Right atrium auricular region (tissue), 2 donors: ENCODE measurements around the gene IZUMO1. TPM values are rescaled to one million over a fixed set of nuclear protein-coding genes. Genes with fewer than 3 reads are reported as not detected.
"Not testable (repeated sequence)": the region's sequence is repeated elsewhere in the genome, so short reads cannot be mapped to it uniquely, and the experiment has no call there.

Experiments used
- DNase-seq: peaks from one replicate; pipeline ENCODE4 v3.0.0-alpha.2; 2019; ENCODE audit warnings: low spot score
- H3K27ac ChIP-seq, 2 donors: fragments of 200-600 bp; sonication (generic); 1 replicate in 1 of 2; 2 replicates in 1 of 2; pipeline ENCODE4 v1.5.1; 2016 to 2019
- H3K27me3 ChIP-seq, 2 donors: fragments of 200-600 bp; sonication (generic); one replicate each; pipeline versions ENCODE4 v1.5.1 to v1.6.0; 2017 to 2019
- H3K36me3 ChIP-seq: fragments of 200-600 bp; sonication (generic); one replicate; pipeline ENCODE4 v1.5.1; 2016
- H3K4me1 ChIP-seq, 2 donors: fragments of 200-600 bp; sonication (generic); one replicate each; pipeline versions ENCODE4 v1.5.1 to v1.6.0; 2017 to 2019
- H3K4me3 ChIP-seq, 2 donors: fragments of 200-600 bp; sonication (generic); 1 replicate in 1 of 2; 2 replicates in 1 of 2; pipeline ENCODE4 v1.5.1; 2017 to 2019; ENCODE audit warnings: mild to moderate bottlenecking in 1 of 2, moderate library complexity in 1 of 2
- H3K9me3 ChIP-seq, 2 donors: fragments of 200-600 bp; sonication (generic); one replicate each; pipeline ENCODE4 v1.5.1; 2019
- CTCF ChIP-seq, 2 donors: fragments of 200-600 bp; sonication (generic); IDR thresholded peaks; one replicate each; pipeline ENCODE4 v1.5.1; 2019; ENCODE audit warnings: antibody characterized with exemption in 2 of 2
- total RNA-seq, 2 donors: library from RNA; depleted of rRNA; stranded (reverse); fragments of >200 nt; gene quantifications; one replicate each; pipeline ENCODE4 v1.1.0, GENCODE V29; 2016

IZUMO1 gene
- total RNA-seq, result not detected

- H3K4me3 ChIP-seq, result peak within 1 kb of the TSS; percentile 30 to 45
These were observed at the start of gene IZUMO1 for GRCh38 chr19:48746738-48747575. Gene IZUMO1 (minus strand): TSS chr19:48746909. CDS start chr19:48745859, 1,050 bp downstream.

GRCh38 chr19:48795685-48796070 is 49.0 kb upstream of the IZUMO1 start:
- Histone ChIP-seq H3K27me3 (no peaks in the 10 kb centered on the region), H3K27ac (peak overlapping the region; percentile 88 to 91), H3K4me3 (no peak overlapping the region), H3K36me3 (no peaks in the 10 kb centered on the region), H3K4me1 (peaks cover 0 to 16% of the 10 kb centered on the region in 2 donors), H3K9me3 (no peaks in the 10 kb centered on the region)
- peak; percentile 67 for DNase-seq
- no peak for TF ChIP-seq CTCF (IDR thresholded peaks at IDR 0.05)

More at GRCh38 chr19:48746738-48747575, at the start of gene IZUMO1:
- no peaks in the 10 kb centered on the region for H3K9me3 ChIP-seq
- no peaks in the 10 kb centered on the region for H3K27me3 ChIP-seq
- peak within 1 kb of the TSS; percentile 80 to 84 for H3K27ac ChIP-seq
- TF ChIP-seq CTCF (IDR thresholded peaks at IDR 0.05), result no peak
- H3K36me3 ChIP-seq, result no peaks in the 10 kb centered on the region
- DNase-seq, result peak; percentile 87
- peaks cover 0 to 19% of the 10 kb centered on the region in 2 donors for H3K4me1 ChIP-seq

GRCh38 chr19:48795055-48795684 is 48.5 kb upstream of the IZUMO1 start:
- H3K36me3 ChIP-seq, result no peaks in the 10 kb centered on the region
- H3K4me3 ChIP-seq, result peak overlapping the region; percentile 27 to 56
- H3K4me1 ChIP-seq, result peaks cover 0 to 16% of the 10 kb centered on the region in 2 donors
- no peaks in the 10 kb centered on the region for H3K9me3 ChIP-seq
- peak overlapping the region; percentile 88 to 91 for H3K27ac ChIP-seq
- no peaks in the 10 kb centered on the region for H3K27me3 ChIP-seq
- peak; percentile 97 to 98 for TF ChIP-seq CTCF (IDR thresholded peaks at IDR 0.05)
- DNase-seq, result peak; percentile 94

- Histone ChIP-seq H3K9me3 (no peaks in the 10 kb centered on the region), H3K4me3 (no peak overlapping the region), H3K4me1 (peaks cover 0 to 16% of the 10 kb centered on the region in 2 donors), H3K36me3 (no peaks in the 10 kb centered on the region), H3K27me3 (no peaks in the 10 kb centered on the region), H3K27ac (no peak overlapping the region)
- no peak for DNase-seq
- TF ChIP-seq CTCF (IDR thresholded peaks at IDR 0.05), result no peak
These were observed 47.6 kb upstream of the IZUMO1 start for GRCh38 chr19:48794291-48794690.

GRCh38 chr19:48793271-48793670 is 46.6 kb upstream of the IZUMO1 start:
- H3K4me1 ChIP-seq, result peaks cover 0 to 16% of the 10 kb centered on the region in 2 donors
- DNase-seq, result no peak
- H3K27ac ChIP-seq, result no peak overlapping the region
- TF ChIP-seq CTCF (IDR thresholded peaks at IDR 0.05), result no peak
- H3K9me3 ChIP-seq, result no peaks in the 10 kb centered on the region
- H3K4me3 ChIP-seq, result no peak overlapping the region
- H3K36me3 ChIP-seq, result no peaks in the 10 kb centered on the region
- no peaks in the 10 kb centered on the region for H3K27me3 ChIP-seq

GRCh38 chr19:48787331-48787730 is 40.6 kb upstream of the IZUMO1 start:
- H3K4me3 ChIP-seq, H3K9me3 ChIP-seq, DNase-seq, H3K4me1 ChIP-seq, H3K27ac ChIP-seq, H3K36me3 ChIP-seq, H3K27me3 ChIP-seq: not testable (repeated sequence)

- not testable (repeated sequence) for DNase-seq, H3K9me3 ChIP-seq, H3K36me3 ChIP-seq, H3K4me1 ChIP-seq, H3K27ac ChIP-seq, H3K27me3 ChIP-seq, H3K4me3 ChIP-seq
These were observed 39.7 kb upstream of the IZUMO1 start for GRCh38 chr19:48786422-48786821.
